Stomach smooth muscle (tissue), 2 donors: ENCODE results near the gene METTL25B.

Experiments used
- H3K27ac ChIP-seq: one replicate; pipeline ENCODE4 v1.7.0; 2013; ENCODE audit warnings: mild to moderate bottlenecking, low read length, inconsistent platforms
- H3K27me3 ChIP-seq, 2 donors: one replicate each; pipeline ENCODE4 v1.7.0; 2013; ENCODE audit warnings: low read length in 2 of 2; ENCODE audit not compliant: insufficient read depth in 2 of 2, control insufficient read depth in 1 of 2
- H3K36me3 ChIP-seq, 2 donors: one replicate each; pipeline ENCODE4 v1.7.0; 2013; ENCODE audit warnings: low read length in 2 of 2; ENCODE audit not compliant: control insufficient read depth in 2 of 2, insufficient read depth in 2 of 2
- H3K4me1 ChIP-seq: one replicate; pipeline ENCODE4 v1.7.0; 2013; ENCODE audit warnings: low read length; ENCODE audit not compliant: control insufficient read depth, insufficient read depth
- H3K4me3 ChIP-seq, 2 donors: one replicate each; pipeline ENCODE4 v1.7.0; 2013; ENCODE audit warnings: low read length in 2 of 2
- H3K9ac ChIP-seq, 2 donors: one replicate each; pipeline ENCODE4 v1.7.0; 2013; ENCODE audit warnings: low read length in 2 of 2, mild to moderate bottlenecking in 1 of 2
- H3K9me3 ChIP-seq, 2 donors: one replicate each; pipeline ENCODE4 v1.7.0; 2013; ENCODE audit warnings: low read length in 2 of 2; ENCODE audit not compliant: control insufficient read depth in 2 of 2
- donor health status: healthy.
- donor health status: Pancreatic carcinoma.

Gene METTL25B

GRCh38 chr1:156709757-156710489 lies 18.3 kb upstream of the METTL25B start:
- Histone ChIP-seq H3K9ac (no peak overlapping the region), H3K36me3 (no peaks in the 10 kb centered on the region), H3K4me1 (peaks cover 49% of the 10 kb centered on the region), H3K27me3 (no peaks in the 10 kb centered on the region), H3K27ac (peak overlapping the region; percentile 18), H3K9me3 (no peaks in the 10 kb centered on the region), H3K4me3 (peak overlapping the region in 1 of 2 donors; percentile 29)

GRCh38 chr1:156711011-156711817 lies 17.1 kb upstream of the METTL25B start:
- Histone ChIP-seq H3K27me3 (no peaks in the 10 kb centered on the region), H3K36me3 (peaks cover 0 to 4% of the 10 kb centered on the region in 2 donors), H3K9ac (no peak overlapping the region), H3K4me3 (no peak overlapping the region), H3K9me3 (no peaks in the 10 kb centered on the region), H3K4me1 (peaks cover 36% of the 10 kb centered on the region), H3K27ac (no peak overlapping the region)

GRCh38 chr1:156712626-156713025 lies 15.6 kb upstream of the METTL25B start:
- Histone ChIP-seq H3K36me3 (peaks cover 0 to 4% of the 10 kb centered on the region in 2 donors), H3K27me3 (no peaks in the 10 kb centered on the region), H3K27ac (no peak overlapping the region), H3K4me1 (peaks cover 28% of the 10 kb centered on the region), H3K9me3 (no peaks in the 10 kb centered on the region), H3K4me3 (no peak overlapping the region), H3K9ac (no peak overlapping the region)

GRCh38 chr1:156714830-156715229 lies 13.4 kb upstream of the METTL25B start:
- H3K27ac ChIP-seq = no peak overlapping the region
- H3K4me3 ChIP-seq = no peak overlapping the region
- peaks cover 10% of the 10 kb centered on the region for H3K4me1 ChIP-seq
- no peaks in the 10 kb centered on the region for H3K9me3 ChIP-seq
- H3K9ac ChIP-seq = no peak overlapping the region
- H3K27me3 ChIP-seq = no peaks in the 10 kb centered on the region
- H3K36me3 ChIP-seq = peaks cover 0 to 4% of the 10 kb centered on the region in 2 donors

- no peak overlapping the region for H3K27ac ChIP-seq
- H3K36me3 ChIP-seq = peaks cover 7 to 13% of the 10 kb centered on the region in 2 donors
- H3K4me1 ChIP-seq = no peaks in the 10 kb centered on the region
- H3K9ac ChIP-seq = no peak overlapping the region
- no peak overlapping the region for H3K4me3 ChIP-seq
- H3K27me3 ChIP-seq = no peaks in the 10 kb centered on the region
- no peaks in the 10 kb centered on the region for H3K9me3 ChIP-seq
Observed at GRCh38 chr1:156717351-156717750, 10.9 kb upstream of the METTL25B start.

GRCh38 chr1:156721131-156721530 lies 7.1 kb upstream of the METTL25B start:
- H3K36me3 ChIP-seq = peaks cover 27 to 28% of the 10 kb centered on the region in 2 donors
- H3K9ac ChIP-seq = no peak overlapping the region
- H3K27ac ChIP-seq = no peak overlapping the region
- H3K9me3 ChIP-seq = no peaks in the 10 kb centered on the region
- peaks cover 17% of the 10 kb centered on the region for H3K4me1 ChIP-seq
- no peaks in the 10 kb centered on the region for H3K27me3 ChIP-seq
- H3K4me3 ChIP-seq = no peak overlapping the region

- no peaks in the 10 kb centered on the region for H3K9me3 ChIP-seq
- H3K27me3 ChIP-seq = no peaks in the 10 kb centered on the region
- peaks cover 21% of the 10 kb centered on the region for H3K4me1 ChIP-seq
- H3K36me3 ChIP-seq = peaks cover 27 to 28% of the 10 kb centered on the region in 2 donors
- H3K4me3 ChIP-seq = no peak overlapping the region
- no peak overlapping the region for H3K9ac ChIP-seq
- H3K27ac ChIP-seq = no peak overlapping the region
Observed at GRCh38 chr1:156721535-156721934, 6.7 kb upstream of the METTL25B start.

- peak overlapping the region; percentile 48 to 60 for H3K9ac ChIP-seq
- H3K9me3 ChIP-seq = no peaks in the 10 kb centered on the region
- peak overlapping the region; percentile 76 to 99 for H3K4me3 ChIP-seq
- H3K36me3 ChIP-seq = peaks cover 27 to 32% of the 10 kb centered on the region in 2 donors
- no peaks in the 10 kb centered on the region for H3K27me3 ChIP-seq
- peaks cover 39% of the 10 kb centered on the region for H3K4me1 ChIP-seq
- H3K27ac ChIP-seq = no peak overlapping the region
Observed at GRCh38 chr1:156725683-156726280, 2.5 kb upstream of the METTL25B start.

GRCh38 chr1:156726549-156727226 lies 1.6 kb upstream of the METTL25B start:
- Histone ChIP-seq H3K36me3 (peaks cover 19 to 23% of the 10 kb centered on the region in 2 donors), H3K9ac (peak overlapping the region; percentile 29 to 48), H3K4me1 (peaks cover 39% of the 10 kb centered on the region), H3K9me3 (no peaks in the 10 kb centered on the region), H3K27ac (no peak overlapping the region), H3K27me3 (no peaks in the 10 kb centered on the region), H3K4me3 (peak overlapping the region; percentile 76 to 99)

- Histone ChIP-seq H3K27me3 (no peaks in the 10 kb centered on the region), H3K36me3 (peaks cover 23 to 24% of the 10 kb centered on the region in 2 donors), H3K9me3 (no peaks in the 10 kb centered on the region), H3K4me3 (peak overlapping the region; percentile 76 to 99), H3K9ac (peak overlapping the region; percentile 71 to 94), H3K4me1 (peaks cover 39% of the 10 kb centered on the region), H3K27ac (peak overlapping the region; percentile 86)
Observed at GRCh38 chr1:156727492-156727891, 777 bp upstream of the METTL25B start.
